Natural killer cell (primary cell): Measurements from ENCODE around the gene HTRA1. TPM values are rescaled to one million over a fixed set of nuclear protein-coding genes. Genes with fewer than 3 reads are reported as not detected.

ENCODE experiments used
- ATAC-seq, 3 donors: fragments of 150-1000 bp in 2 of 3; fragments of 200-7000 bp in 1 of 3; cut with Tn5 transposase; 1 replicate in 1 of 3; 2 replicates in 2 of 3; pipeline ENCODE4 v1.10.0; 2021; ENCODE audit warnings: mild to moderate bottlenecking in 2 of 3, moderate library complexity in 2 of 3
- DNase-seq, 2 donors: peaks; one replicate each; pipeline versions ENCODE4 v3.0.0 to v3.0.0-alpha.2; 2013 to 2021; ENCODE audit warnings: mixed read lengths in 1 of 2
- H3K27ac ChIP-seq: one replicate; pipeline ENCODE4 v1.5.1; 2013; ENCODE audit warnings: mild to moderate bottlenecking, low read length
- H3K27me3 ChIP-seq: one replicate; pipeline ENCODE4 v1.6.1; 2013; ENCODE audit warnings: low read length; ENCODE audit not compliant: control insufficient read depth, insufficient read depth
- H3K36me3 ChIP-seq: one replicate; pipeline ENCODE4 v1.6.1; 2013; ENCODE audit warnings: low read length; ENCODE audit not compliant: control insufficient read depth, insufficient read depth
- H3K4me1 ChIP-seq: one replicate; pipeline ENCODE4 v1.6.1; 2013; ENCODE audit warnings: low read length; ENCODE audit not compliant: control insufficient read depth, insufficient read depth
- H3K4me3 ChIP-seq: one replicate; pipeline ENCODE4 v1.5.1; 2013; ENCODE audit warnings: low read length
- H3K9me3 ChIP-seq: one replicate; pipeline ENCODE4 v1.6.1; 2013; ENCODE audit warnings: low read length; ENCODE audit not compliant: control insufficient read depth, insufficient read depth
- H3K27ac Mint-ChIP-seq, 2 donors: one replicate each; pipeline ENCODE4 v1.8.0; 2022; ENCODE audit warnings: mild to moderate bottlenecking in 2 of 2, mixed read lengths in 2 of 2, moderate library complexity in 1 of 2
- H3K27me3 Mint-ChIP-seq, 2 donors: one replicate each; pipeline ENCODE4 v1.8.0; 2022; ENCODE audit warnings: low read depth in 2 of 2, mixed read lengths in 2 of 2
- H3K36me3 Mint-ChIP-seq: one replicate; pipeline ENCODE4 v1.8.0; 2022; ENCODE audit warnings: mixed read lengths
- H3K4me1 Mint-ChIP-seq, 2 donors: one replicate each; pipeline ENCODE4 v1.8.0; 2022; ENCODE audit warnings: mixed read lengths in 2 of 2
- H3K4me3 Mint-ChIP-seq: one replicate; pipeline ENCODE4 v1.8.0; 2022; ENCODE audit warnings: mild to moderate bottlenecking, moderate library complexity, mixed read lengths
- H3K9me3 Mint-ChIP-seq, 2 donors: one replicate each; pipeline ENCODE4 v1.8.0; 2022; ENCODE audit warnings: mixed read lengths in 2 of 2
- CTCF ChIP-seq: fragments of 200-600 bp; IDR thresholded peaks from one replicate; pipeline ENCODE4 v1.8.0; 2022; ENCODE audit warnings: antibody characterized with exemption
- WGBS: methylation state at CpG from one replicate; pipeline ENCODE4 v1.1.7; 2013; ENCODE audit warnings: missing lambda C conversion rate; ENCODE audit not compliant: insufficient coverage; 5-methylcytosine and 5-hydroxymethylcytosine counted together
- intact Hi-C: fragments of 100-400 bp; cut with micrococcal nuclease; formaldehyde crosslinking; loops from one replicate; pipeline ENCODE4 v1.14.2; 2022
- total RNA-seq, 4 donors: library from RNA; stranded (reverse); fragments of 120-200 nt in 1 of 4; gene quantifications; one replicate each; pipeline versions ENCODE4 v1.2.3 to v1.2.4, GENCODE V29; 2013 to 2022

Gene HTRA1
- total RNA-seq, 3 donors from 2014 or later (not counting 1 experiment from before 2014, with no cell fraction given) = not detected

GRCh38 chr10:122459561-122460273, 1.6 kb upstream of the HTRA1 start:
- H3K4me3 Mint-ChIP-seq = peak overlapping the region; percentile 47
- 39% methylated on average over 12 of the region's 14 CpGs for WGBS
- Histone ChIP-seq H3K27ac (no peak overlapping the region), H3K9me3 (no peaks in the 10 kb centered on the region), H3K4me3 (no peak overlapping the region), H3K27me3 (peaks cover 31% of the 10 kb centered on the region), H3K36me3 (no peaks in the 10 kb centered on the region), H3K4me1 (peaks cover 21% of the 10 kb centered on the region)
- intact Hi-C loops = no loop called here
- peaks cover 57 to 65% of the 10 kb centered on the region in 2 donors for H3K27me3 Mint-ChIP-seq
- DNase-seq (no peak), ATAC-seq (no peak)
- H3K4me1 Mint-ChIP-seq = peaks cover 8 to 10% of the 10 kb centered on the region in 2 donors
- H3K27ac Mint-ChIP-seq = no peak overlapping the region
- TF ChIP-seq CTCF = no peak
- H3K36me3 Mint-ChIP-seq = no peaks in the 10 kb centered on the region
- H3K9me3 Mint-ChIP-seq = no peaks in the 10 kb centered on the region

GRCh38 chr10:122460891-122461293, 461 bp upstream of the HTRA1 start:
- WGBS = under 1% methylated on average over 40 of the region's 40 CpGs
- no peaks in the 10 kb centered on the region for H3K9me3 Mint-ChIP-seq
- H3K27me3 ChIP-seq = peaks cover 31% of the 10 kb centered on the region
- peaks cover 8 to 10% of the 10 kb centered on the region in 2 donors for H3K4me1 Mint-ChIP-seq
- peaks cover 21% of the 10 kb centered on the region for H3K4me1 ChIP-seq
- no peak overlapping the region for H3K27ac ChIP-seq
- TF ChIP-seq CTCF = no peak
- intact Hi-C loops = no loop called here
- ATAC-seq (no peak), DNase-seq (no peak)
- H3K27me3 Mint-ChIP-seq = peaks cover 67 to 69% of the 10 kb centered on the region in 2 donors
- H3K9me3 ChIP-seq = no peaks in the 10 kb centered on the region
- no peaks in the 10 kb centered on the region for H3K36me3 Mint-ChIP-seq
- H3K27ac Mint-ChIP-seq = no peak overlapping the region
- H3K36me3 ChIP-seq = no peaks in the 10 kb centered on the region
- H3K4me3 ChIP-seq = no peak overlapping the region
- peak overlapping the region; percentile 28 for H3K4me3 Mint-ChIP-seq

- DNase-seq = peak in 1 of 2 donors; percentile 19
- Mint-ChIP-seq H3K9me3 (no peaks in the 10 kb centered on the region), H3K4me1 (peaks cover 8 to 10% of the 10 kb centered on the region in 2 donors), H3K4me3 (peak overlapping the region; percentile 81), H3K27ac (no peak overlapping the region), H3K27me3 (peaks cover 65 to 70% of the 10 kb centered on the region in 2 donors), H3K36me3 (no peaks in the 10 kb centered on the region)
- TF ChIP-seq CTCF = no peak
- H3K27me3 ChIP-seq = peaks cover 31% of the 10 kb centered on the region
- no peaks in the 10 kb centered on the region for H3K9me3 ChIP-seq
- peak in 1 of 3 donors; percentile 53 for ATAC-seq
- peaks cover 21% of the 10 kb centered on the region for H3K4me1 ChIP-seq
- no peaks in the 10 kb centered on the region for H3K36me3 ChIP-seq
- H3K4me3 ChIP-seq = peak overlapping the region; percentile 20
- H3K27ac ChIP-seq = no peak overlapping the region
- WGBS = 2% methylated on average over 95 of the region's 95 CpGs
- intact Hi-C loops = no loop called here
Measured at GRCh38 chr10:122461729-122462532, 578 bp downstream of the HTRA1 start.
